LNCaP clone FGC (cell line): ENCODE measurements around the gene SFXN3.

Experiments
- DNase-seq: peaks from one replicate; pipeline ENCODE4 v3.0.0-alpha.2; 2011; ENCODE audit warnings: low read depth
- H3K4me3 ChIP-seq: 2 replicates; pipeline ENCODE4 v1.5.1; 2011; ENCODE audit warnings: mild to moderate bottlenecking, low read depth, low read length, control low read depth
- TF ChIP-seq, protein P1 (sequence below): IDR thresholded peaks from 2 replicates; pipeline ENCODE4 v1.5.1; 2012; ENCODE audit warnings: mild to moderate bottlenecking; ENCODE audit not compliant: control insufficient read depth, insufficient read depth; ENCODE audit errors: extremely low read depth

Gene SFXN3

DNA sequence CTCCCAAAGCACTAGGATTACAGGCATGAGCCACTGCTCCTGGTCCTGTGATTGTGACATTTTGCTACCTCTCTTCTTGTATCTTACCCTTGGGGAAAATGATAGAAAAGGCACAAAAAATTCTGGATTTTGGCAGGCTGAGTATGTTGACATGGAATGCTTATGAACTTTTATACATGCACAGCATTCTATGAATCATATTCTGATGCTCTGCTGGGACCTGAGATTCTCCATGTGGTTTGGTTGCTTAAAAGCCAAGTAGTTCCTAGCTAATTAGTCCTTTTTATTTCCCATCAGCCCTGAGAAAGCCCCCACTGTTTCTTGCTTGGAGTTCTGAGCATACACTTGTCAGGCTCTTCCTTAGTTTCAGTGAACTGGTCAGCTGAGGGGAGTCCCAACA lies 22.5 kb downstream of the SFXN3 start:
- TF ChIP-seq, protein P1, sequence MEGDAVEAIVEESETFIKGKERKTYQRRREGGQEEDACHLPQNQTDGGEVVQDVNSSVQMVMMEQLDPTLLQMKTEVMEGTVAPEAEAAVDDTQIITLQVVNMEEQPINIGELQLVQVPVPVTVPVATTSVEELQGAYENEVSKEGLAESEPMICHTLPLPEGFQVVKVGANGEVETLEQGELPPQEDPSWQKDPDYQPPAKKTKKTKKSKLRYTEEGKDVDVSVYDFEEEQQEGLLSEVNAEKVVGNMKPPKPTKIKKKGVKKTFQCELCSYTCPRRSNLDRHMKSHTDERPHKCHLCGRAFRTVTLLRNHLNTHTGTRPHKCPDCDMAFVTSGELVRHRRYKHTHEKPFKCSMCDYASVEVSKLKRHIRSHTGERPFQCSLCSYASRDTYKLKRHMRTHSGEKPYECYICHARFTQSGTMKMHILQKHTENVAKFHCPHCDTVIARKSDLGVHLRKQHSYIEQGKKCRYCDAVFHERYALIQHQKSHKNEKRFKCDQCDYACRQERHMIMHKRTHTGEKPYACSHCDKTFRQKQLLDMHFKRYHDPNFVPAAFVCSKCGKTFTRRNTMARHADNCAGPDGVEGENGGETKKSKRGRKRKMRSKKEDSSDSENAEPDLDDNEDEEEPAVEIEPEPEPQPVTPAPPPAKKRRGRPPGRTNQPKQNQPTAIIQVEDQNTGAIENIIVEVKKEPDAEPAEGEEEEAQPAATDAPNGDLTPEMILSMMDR = no peak
- no peak for DNase-seq
- H3K4me3 ChIP-seq = no peak overlapping the region

DNA sequence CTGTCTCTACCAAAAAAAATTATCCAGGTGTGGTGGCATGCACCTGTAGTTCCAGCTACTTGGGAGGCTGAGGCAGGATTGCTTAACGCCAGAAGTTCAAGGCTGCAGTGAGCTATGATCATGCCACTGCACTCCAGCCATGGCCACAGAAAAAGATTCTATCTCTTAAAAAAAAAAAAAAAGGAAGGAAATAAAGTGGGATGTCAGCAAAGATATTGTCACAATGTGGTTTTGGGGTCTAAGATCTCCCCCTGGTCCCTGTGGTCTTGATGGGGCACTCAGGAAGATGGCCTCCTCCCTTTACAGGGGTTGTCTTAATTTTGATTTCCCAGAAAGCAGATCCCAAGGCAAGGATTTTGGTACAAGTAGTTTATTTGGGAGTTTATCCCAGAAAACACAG lies 23.3 kb downstream of the SFXN3 start:
- DNase-seq = no peak
- TF ChIP-seq, protein P1 = no peak
- no peak overlapping the region for H3K4me3 ChIP-seq

DNA sequence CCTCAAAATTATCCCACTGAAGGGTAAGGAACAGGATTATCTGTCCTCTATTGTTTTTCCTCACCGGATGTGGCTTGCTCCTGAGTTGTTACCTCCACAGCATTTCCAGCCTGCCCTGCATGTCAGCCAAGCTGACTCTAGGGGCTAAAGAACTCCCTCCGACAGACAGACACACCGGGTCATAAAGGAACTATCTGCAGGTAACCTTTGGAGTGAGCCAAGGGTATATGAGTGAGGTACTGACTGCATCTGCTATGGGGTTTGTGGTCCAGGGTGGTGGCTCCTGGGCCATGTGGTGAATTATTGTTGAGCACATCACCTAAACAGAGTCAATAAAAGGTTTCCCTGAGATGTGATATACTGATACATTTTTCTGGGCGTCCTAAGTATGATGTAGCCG lies 23.8 kb downstream of the SFXN3 start:
- no peak overlapping the region for H3K4me3 ChIP-seq
- no peak for DNase-seq
- TF ChIP-seq, protein P1 = no peak

DNA sequence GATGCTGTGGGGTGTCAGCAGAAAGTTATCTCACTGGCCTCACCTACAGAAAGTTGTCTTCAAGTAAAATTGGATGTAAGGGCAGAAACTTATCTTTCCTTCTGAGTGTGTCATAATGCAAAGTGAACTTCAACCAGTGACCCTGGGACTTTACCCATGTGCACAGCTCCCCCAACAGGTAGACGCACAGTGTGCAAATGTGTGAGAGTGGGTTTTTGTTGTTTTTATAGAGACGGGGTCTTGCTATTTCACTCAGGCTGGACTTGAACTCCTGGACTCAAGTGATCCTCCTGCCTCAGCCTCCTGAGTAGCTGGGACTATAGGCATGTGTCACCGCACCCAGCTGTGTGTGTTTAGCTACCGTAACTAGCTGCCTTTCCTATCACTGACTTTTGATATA lies 24.4 kb downstream of the SFXN3 start:
- no peak for DNase-seq
- TF ChIP-seq, protein P1 = no peak
- H3K4me3 ChIP-seq = no peak overlapping the region

DNA sequence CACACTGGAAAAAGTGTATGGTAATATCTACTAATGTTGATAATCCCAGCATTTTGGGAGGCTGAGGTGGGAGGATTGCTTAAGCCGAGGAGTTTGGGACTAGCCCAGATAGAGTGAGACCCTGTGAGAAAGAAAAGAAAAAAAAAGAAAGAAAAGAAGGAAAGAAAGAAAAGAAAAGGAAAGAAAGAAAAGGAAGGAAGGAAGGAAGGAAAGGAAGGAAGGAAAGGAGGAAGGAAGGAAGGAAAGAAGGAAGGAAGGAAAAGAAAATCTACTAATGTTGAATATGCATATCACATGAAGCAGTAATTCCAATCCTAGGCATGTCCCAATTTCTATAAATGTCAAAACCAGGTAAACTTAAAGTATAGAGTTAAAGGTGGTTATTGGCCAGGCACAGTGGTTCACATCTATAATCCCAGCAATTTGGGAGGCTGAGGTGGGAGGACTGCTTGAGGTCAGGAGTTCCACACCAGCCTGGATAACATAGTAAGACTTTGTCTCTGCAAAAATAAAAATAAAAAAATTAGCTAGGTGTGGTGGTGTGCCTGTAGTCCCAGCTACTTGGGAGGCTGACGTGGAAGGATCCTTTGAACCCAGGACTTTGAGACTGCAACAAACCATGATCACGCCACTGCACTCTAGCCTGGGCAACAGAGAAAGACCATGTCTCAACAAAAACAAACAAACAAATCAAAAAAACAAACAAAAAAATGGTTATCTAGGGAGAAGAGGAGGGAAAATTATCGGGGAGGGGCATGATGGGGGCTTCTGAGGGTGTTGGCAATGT lies 25.5 kb downstream of the SFXN3 start:
- DNase-seq = no peak
- H3K4me3 ChIP-seq = no peak overlapping the region
- TF ChIP-seq, protein P1 = no peak

DNA sequence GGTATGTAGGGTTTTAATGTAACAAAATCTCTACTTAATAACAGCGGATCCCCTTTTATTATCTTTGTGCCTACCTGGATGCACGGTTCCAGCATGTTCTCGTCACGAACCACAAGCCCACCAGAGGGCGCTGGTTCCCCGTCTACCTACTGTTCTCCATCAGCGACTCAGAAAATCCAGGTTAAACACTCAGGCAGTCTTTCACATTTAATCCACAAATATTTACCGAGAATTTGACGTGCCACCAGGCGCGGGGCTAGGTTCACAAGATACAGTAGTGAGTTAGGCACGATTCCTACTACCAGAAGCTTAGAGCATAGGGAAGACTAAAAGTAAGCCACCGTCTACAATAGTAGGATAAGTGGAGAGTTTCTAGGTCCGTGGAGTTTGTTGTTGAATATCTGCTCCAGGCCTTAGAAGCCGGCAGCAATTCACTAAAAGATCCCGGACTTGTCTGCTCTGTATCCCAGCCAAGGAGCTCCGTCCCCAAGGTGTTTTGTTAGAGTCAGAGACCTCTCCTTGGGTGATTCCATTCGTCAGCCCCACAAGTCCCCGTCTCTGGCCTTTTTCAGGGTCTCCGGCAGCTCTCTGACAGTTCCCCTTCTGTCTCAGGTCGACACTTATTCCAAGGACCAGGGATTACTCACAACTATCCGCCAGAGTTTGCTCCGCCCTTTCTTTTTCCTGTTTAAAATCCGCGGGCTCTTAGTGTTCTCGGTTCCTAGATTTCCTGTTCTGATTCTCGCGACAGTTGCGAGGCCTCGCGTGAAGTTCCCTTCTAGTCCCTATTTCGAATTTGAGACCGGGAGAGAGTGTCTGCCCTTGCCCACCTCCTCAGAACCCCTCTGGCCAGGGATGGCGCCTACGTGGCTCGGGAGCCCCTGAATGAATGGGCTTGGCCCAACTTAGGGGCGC lies 29.3 kb downstream of the SFXN3 start:
- TF ChIP-seq, protein P1 = peak; percentile 68
- peak; percentile 68 for DNase-seq
- peak overlapping the region; percentile 78 for H3K4me3 ChIP-seq
